SK-N-MC (cell line): ENCODE results near the gene ADCY2.

Experiments used
- DNase-seq: peaks from one replicate; pipeline ENCODE4 v3.0.0-alpha.2; 2011; ENCODE audit warnings: low read depth, low spot score
- H3K27ac ChIP-seq: fragments of 200-600 bp; sonication (generic); 2 replicates; pipeline ENCODE4 v1.5.1; 2016; ENCODE audit warnings: mixed run types
- H3K36me3 ChIP-seq: fragments of 200-600 bp; sonication (generic); 2 replicates; pipeline ENCODE4 v1.6.1; 2017; ENCODE audit warnings: antibody characterized with exemption, low read length, mixed read lengths; ENCODE audit not compliant: insufficient read depth
- H3K4me3 ChIP-seq: fragments of 200-600 bp; sonication (generic); 2 replicates; pipeline ENCODE4 v1.5.1; 2016
- H3K9ac ChIP-seq: fragments of 200-600 bp; sonication (generic); 2 replicates; pipeline ENCODE4 v1.8.0; 2017; ENCODE audit warnings: mixed run types, mixed read lengths; ENCODE audit not compliant: insufficient read length
- H3K9me3 ChIP-seq: fragments of 200-600 bp; sonication (generic); 2 replicates; pipeline ENCODE4 v1.6.1; 2017; ENCODE audit warnings: low read depth, mild to moderate bottlenecking, antibody characterized with exemption, low read length, moderate library complexity, mixed read lengths
- EZH2 ChIP-seq: fragments of 200-600 bp; sonication (generic); IDR thresholded peaks from one replicate; pipeline ENCODE4 v1.6.1; 2017; ENCODE audit warnings: antibody characterized with exemption
- FOXP2 ChIP-seq: optimal IDR thresholded peaks from 2 replicates; pipeline ENCODE3; 2011; ENCODE audit warnings: mild to moderate bottlenecking, moderate library complexity; ENCODE audit not compliant: insufficient read depth; ENCODE audit errors: extremely low read length, control extremely low read depth
- POLR2AphosphoS5 ChIP-seq: IDR thresholded peaks from 2 replicates; pipeline ENCODE4 v1.6.1; 2012; ENCODE audit warnings: mild to moderate bottlenecking, low read depth, low read length, borderline replicate concordance

The ADCY2 gene

GRCh38 chr5:7856855-7857254 lies 460.9 kb downstream of the ADCY2 start:
- Histone ChIP-seq H3K36me3 (peaks cover 25% of the 10 kb centered on the region), H3K9ac (no peak overlapping the region), H3K4me3 (no peak overlapping the region), H3K27ac (no peak overlapping the region), H3K9me3 (no peaks in the 10 kb centered on the region)
- TF ChIP-seq FOXP2, result no peak
- no peak for TF ChIP-seq POLR2AphosphoS5
- TF ChIP-seq EZH2, result no peak
- DNase-seq, result no peak

- H3K9ac ChIP-seq, result no peak overlapping the region
- H3K4me3 ChIP-seq, result no peak overlapping the region
- TF ChIP-seq FOXP2 (no peak), EZH2 (no peak), POLR2AphosphoS5 (no peak)
- no peak overlapping the region for H3K27ac ChIP-seq
- peaks cover 29% of the 10 kb centered on the region for H3K36me3 ChIP-seq
- no peak for DNase-seq
- no peaks in the 10 kb centered on the region for H3K9me3 ChIP-seq
Measured at GRCh38 chr5:7857361-7857760, 461.4 kb downstream of the ADCY2 start.

- TF ChIP-seq EZH2, result no peak
- no peak for TF ChIP-seq FOXP2
- no peak for TF ChIP-seq POLR2AphosphoS5
- H3K27ac ChIP-seq, result no peak overlapping the region
- no peaks in the 10 kb centered on the region for H3K9me3 ChIP-seq
- DNase-seq, result no peak
- H3K4me3 ChIP-seq, result no peak overlapping the region
- no peak overlapping the region for H3K9ac ChIP-seq
- H3K36me3 ChIP-seq, result peaks cover 35% of the 10 kb centered on the region
Measured at GRCh38 chr5:7857926-7858632, 462.1 kb downstream of the ADCY2 start.

GRCh38 chr5:7866196-7866595 lies 470.3 kb downstream of the ADCY2 start:
- H3K4me3 ChIP-seq, result no peak overlapping the region
- H3K9ac ChIP-seq, result no peak overlapping the region
- no peaks in the 10 kb centered on the region for H3K9me3 ChIP-seq
- peaks cover 53% of the 10 kb centered on the region for H3K36me3 ChIP-seq
- H3K27ac ChIP-seq, result no peak overlapping the region
- TF ChIP-seq POLR2AphosphoS5, result no peak
- TF ChIP-seq EZH2, result no peak
- no peak for TF ChIP-seq FOXP2
- no peak for DNase-seq

- Histone ChIP-seq H3K27ac (no peak overlapping the region), H3K4me3 (no peak overlapping the region), H3K9me3 (no peaks in the 10 kb centered on the region), H3K36me3 (peaks cover 55% of the 10 kb centered on the region), H3K9ac (no peak overlapping the region)
- TF ChIP-seq POLR2AphosphoS5, result no peak
- TF ChIP-seq EZH2, result no peak
- TF ChIP-seq FOXP2, result no peak
- no peak for DNase-seq
Measured at GRCh38 chr5:7867260-7867659, 471.3 kb downstream of the ADCY2 start.

- no peaks in the 10 kb centered on the region for H3K9me3 ChIP-seq
- peak overlapping the region; percentile 86 for H3K4me3 ChIP-seq
- TF ChIP-seq POLR2AphosphoS5 (no peak), FOXP2 (no peak), EZH2 (no peak)
- H3K27ac ChIP-seq, result no peak overlapping the region
- peak overlapping the region; percentile 81 for H3K9ac ChIP-seq
- peaks cover 54% of the 10 kb centered on the region for H3K36me3 ChIP-seq
- DNase-seq, result no peak
Measured at GRCh38 chr5:7868427-7868772, 472.5 kb downstream of the ADCY2 start.

- H3K9me3 ChIP-seq, result no peaks in the 10 kb centered on the region
- peak within 1 kb of the TSS; percentile 86 for H3K4me3 ChIP-seq
- DNase-seq, result peak; percentile 50
- TF ChIP-seq EZH2 (no peak), POLR2AphosphoS5 (peak; percentile 89), FOXP2 (no peak)
- H3K36me3 ChIP-seq, result peaks cover 49% of the 10 kb centered on the region
- peak within 1 kb of the TSS; percentile 94 for H3K9ac ChIP-seq
- H3K27ac ChIP-seq, result no peak within 1 kb of the TSS
Measured at GRCh38 chr5:7868773-7869473, 473.0 kb downstream of the ADCY2 start, which contains the start of the genes FASTKD3 and MTRR. Gene FASTKD3 (minus strand): TSS chr5:7869031. CDS start chr5:7868083, 948 bp downstream. Gene MTRR (plus strand): TSS chr5:7869148. CDS start chr5:7870795, 1,647 bp downstream.

- TF ChIP-seq POLR2AphosphoS5 (no peak), FOXP2 (no peak), EZH2 (no peak)
- DNase-seq, result no peak
Measured at GRCh38 chr5:7869474-7870136, 473.7 kb downstream of the ADCY2 start.

More at GRCh38 chr5:7869474-7870136, 473.7 kb downstream of the ADCY2 start:
- Histone ChIP-seq H3K36me3 (peaks cover 53% of the 10 kb centered on the region), H3K27ac (no peak overlapping the region), H3K9ac (peak overlapping the region; percentile 94), H3K9me3 (no peaks in the 10 kb centered on the region), H3K4me3 (peak overlapping the region; percentile 86)
